Left lung (tissue), 10 donors: ENCODE measurements around the gene COL6A3. TPM values are rescaled to one million over a fixed set of nuclear protein-coding genes. Genes with fewer than 3 reads are reported as not detected.

Experiments used
- ATAC-seq: fragments of 200-7000 bp; cut with Tn5 transposase; one replicate; pipeline ENCODE4 v1.9.1; 2020; ENCODE audit warnings: moderate library complexity
- DNase-seq, 4 donors: peaks; one replicate each; pipeline ENCODE4 v3.0.0-alpha.2; 2013 to 2020
- H3K27ac ChIP-seq, 2 donors: fragments of 200-600 bp; sonication (generic) in 1 of 2; one replicate each; pipeline versions ENCODE4 v1.5.0 to v1.8.0; 2020 to 2021
- H3K27me3 ChIP-seq, 2 donors: fragments of 200-600 bp; sonication (generic) in 1 of 2; one replicate each; pipeline versions ENCODE4 v1.5.0 to v1.8.0; 2020 to 2021
- H3K36me3 ChIP-seq, 2 donors: fragments of 200-600 bp; sonication (generic) in 1 of 2; one replicate each; pipeline versions ENCODE4 v1.5.0 to v1.8.0; 2020 to 2021
- H3K4me1 ChIP-seq, 2 donors: fragments of 200-600 bp; one replicate each; pipeline ENCODE4 v1.8.0; 2021
- H3K4me3 ChIP-seq, 2 donors: fragments of 200-600 bp; sonication (generic) in 1 of 2; one replicate each; pipeline versions ENCODE4 v1.5.0 to v1.8.0; 2020 to 2021; ENCODE audit warnings: mild to moderate bottlenecking in 1 of 2
- H3K9me3 ChIP-seq, 2 donors: fragments of 200-600 bp; sonication (generic) in 1 of 2; one replicate each; pipeline versions ENCODE4 v1.5.0 to v1.8.0; 2020 to 2021
- CTCF ChIP-seq, 2 donors: fragments of 200-600 bp; sonication (generic) in 1 of 2; IDR thresholded peaks; one replicate each; pipeline versions ENCODE4 v1.5.0 to v1.8.0; 2021; ENCODE audit warnings: antibody characterized with exemption in 2 of 2
- intact Hi-C, 2 donors: fragments of 100-400 bp; cut with DNase I; formaldehyde crosslinking; loops; one replicate each; pipeline versions ENCODE4 v1.11.2 to v1.14.2; 2022
- polyA plus RNA-seq, 6 donors: library from polyadenylated mRNA; unstranded; fragments of 120-200 nt; gene quantifications; one replicate each; pipeline ENCODE4 v1.2.1, GENCODE V29; 2013; ENCODE audit not compliant: insufficient read length in 6 of 6
- total RNA-seq, 2 donors: library from RNA; stranded (reverse); fragmentation: NEBNext Ultra II Directional; extraction: Animal tissue kit (Norgen Biotek cat#: 25700); gene quantifications; one replicate each; pipeline ENCODE4 v1.2.1, GENCODE V29; 2021
- donor health status: DM: no; HTN: yes; CAD: no.
- donor health status: DM: no; HTN: no; CAD: no.

Gene COL6A3
- total and polyA plus RNA-seq, 8 donors = 598 to 868 (median 760) TPM

GRCh38 chr2:237301595-237301994 is 112.4 kb downstream of the COL6A3 start:
- intact Hi-C loops = no loop called here
- H3K36me3 ChIP-seq = no peaks in the 10 kb centered on the region
- no peak for TF ChIP-seq CTCF (IDR thresholded peaks at IDR 0.05)

GRCh38 chr2:237300739-237301138 is 113.2 kb downstream of the COL6A3 start:
- Histone ChIP-seq H3K27ac (no peak overlapping the region), H3K4me3 (no peak overlapping the region), H3K27me3 (peaks cover 0 to 6% of the 10 kb centered on the region in 2 donors), H3K4me1 (peaks cover 14 to 16% of the 10 kb centered on the region in 2 donors), H3K9me3 (peaks cover 0 to 7% of the 10 kb centered on the region in 2 donors), H3K36me3 (no peaks in the 10 kb centered on the region)
- intact Hi-C loops = no loop called here
- ATAC-seq (no peak), DNase-seq (no peak)
- no peak for TF ChIP-seq CTCF (IDR thresholded peaks at IDR 0.05)

More at GRCh38 chr2:237301595-237301994, 112.4 kb downstream of the COL6A3 start:
- ATAC-seq (no peak), DNase-seq (no peak)
- peaks cover 0 to 6% of the 10 kb centered on the region in 2 donors for H3K27me3 ChIP-seq
- peaks cover 14 to 16% of the 10 kb centered on the region in 2 donors for H3K4me1 ChIP-seq
- H3K4me3 ChIP-seq = no peak overlapping the region
- H3K27ac ChIP-seq = no peak overlapping the region
- peaks cover 0 to 7% of the 10 kb centered on the region in 2 donors for H3K9me3 ChIP-seq

GRCh38 chr2:237299906-237300305 is 114.1 kb downstream of the COL6A3 start:
- ATAC-seq = no peak
- H3K4me3 ChIP-seq = no peak overlapping the region
- no peak for TF ChIP-seq CTCF (IDR thresholded peaks at IDR 0.05)
- peaks cover 14 to 16% of the 10 kb centered on the region in 2 donors for H3K4me1 ChIP-seq
- intact Hi-C loops = no loop called here
- H3K27me3 ChIP-seq = peaks cover 0 to 6% of the 10 kb centered on the region in 2 donors
- peaks cover 0 to 7% of the 10 kb centered on the region in 2 donors for H3K9me3 ChIP-seq
- H3K27ac ChIP-seq = peak overlapping the region in 1 of 2 donors; percentile 59
- DNase-seq = no peak
- H3K36me3 ChIP-seq = no peaks in the 10 kb centered on the region

- Histone ChIP-seq H3K4me1 (peaks cover 16 to 19% of the 10 kb centered on the region in 2 donors), H3K27me3 (peaks cover 0 to 6% of the 10 kb centered on the region in 2 donors), H3K4me3 (no peak overlapping the region), H3K36me3 (no peaks in the 10 kb centered on the region), H3K27ac (peak overlapping the region; percentile 60 to 83), H3K9me3 (peaks cover 0 to 7% of the 10 kb centered on the region in 2 donors)
- ATAC-seq (peak; percentile 86), DNase-seq (peak in 2 of 4 donors; percentile 66 to 74)
- no peak for TF ChIP-seq CTCF (IDR thresholded peaks at IDR 0.05)
- intact Hi-C loops = no loop called here
Measured at GRCh38 chr2:237298151-237299118, 115.5 kb downstream of the COL6A3 start.
